DOHH2 (cell line): ENCODE results near the gene RASAL2.

Experiments used
- H3F3A ChIP-seq: fragments of 200-600 bp; sonication (generic), shearing (Covaris generic); 2 replicates; pipeline ENCODE4 v1.6.0; 2016; ENCODE audit warnings: antibody characterized with exemption, mild to moderate bottlenecking; ENCODE audit not compliant: control insufficient read depth, insufficient read depth
- H3K27ac ChIP-seq: fragments of 200-600 bp; sonication (generic); 2 replicates; pipeline ENCODE4 v1.5.1; 2014; ENCODE audit warnings: low read depth, mild to moderate bottlenecking, low read length, moderate library complexity
- H3K27me3 ChIP-seq: fragments of 200-600 bp; sonication (generic); 2 replicates; pipeline ENCODE4 v1.6.1; 2014; ENCODE audit warnings: mild to moderate bottlenecking, low read length, mixed read lengths; ENCODE audit not compliant: control insufficient read depth
- H3K36me3 ChIP-seq: fragments of 200-600 bp; sonication (generic); 2 replicates; pipeline ENCODE4 v1.6.1; 2014; ENCODE audit warnings: mild to moderate bottlenecking, low read length, moderate library complexity, mixed read lengths; ENCODE audit not compliant: control insufficient read depth
- H3K4me1 ChIP-seq: fragments of 200-600 bp; sonication (generic); 2 replicates; pipeline ENCODE4 v1.6.1; 2014; ENCODE audit warnings: mild to moderate bottlenecking, low read length, mixed read lengths; ENCODE audit not compliant: control insufficient read depth
- H3K4me2 ChIP-seq: fragments of 200-600 bp; sonication (generic); 2 replicates; pipeline ENCODE4 v1.6.0; 2014; ENCODE audit warnings: mild to moderate bottlenecking, low read length, moderate library complexity
- H3K4me3 ChIP-seq: fragments of 200-600 bp; sonication (generic); 2 replicates; pipeline ENCODE4 v1.5.1; 2014; ENCODE audit warnings: mild to moderate bottlenecking, low read length, mixed read lengths
- H3K79me2 ChIP-seq: fragments of 200-600 bp; sonication (generic); 2 replicates; pipeline ENCODE4 v1.6.1; 2014; ENCODE audit warnings: mild to moderate bottlenecking, low read length, mixed read lengths; ENCODE audit not compliant: control insufficient read depth
- H3K9me2 ChIP-seq: fragments of 200-600 bp; sonication (generic); replicated peaks from 2 replicates; pipeline ENCODE4 v1.6.1; 2014; ENCODE audit warnings: mild to moderate bottlenecking, low read length, mixed read lengths; ENCODE audit not compliant: control insufficient read depth
- H3K9me3 ChIP-seq: fragments of 200-600 bp; sonication (generic); 2 replicates; pipeline ENCODE4 v1.6.1; 2014; ENCODE audit warnings: antibody characterized with exemption, low read length, mixed read lengths; ENCODE audit not compliant: control insufficient read depth, insufficient read depth
- H4K20me1 ChIP-seq: fragments of 200-600 bp; sonication (generic); 2 replicates; pipeline ENCODE4 v1.6.0; 2014; ENCODE audit warnings: low read depth, mild to moderate bottlenecking, antibody characterized with exemption, low read length, moderate library complexity; ENCODE audit not compliant: control insufficient read depth, insufficient read depth
- EZH2phosphoT487 ChIP-seq: fragments of 200-600 bp; sonication (generic); IDR thresholded peaks from 2 replicates; pipeline ENCODE4 v1.6.1; 2017; ENCODE audit warnings: borderline replicate concordance, mild to moderate bottlenecking, antibody characterized with exemption, low read length, moderate library complexity, mixed read lengths
- TF ChIP-seq, protein P1 (sequence below): fragments of 200-600 bp; sonication (generic); IDR thresholded peaks from one replicate; pipeline ENCODE4 v1.5.1; 2014; ENCODE audit warnings: antibody characterized with exemption, mild to moderate bottlenecking, low read depth, low read length; ENCODE audit not compliant: poor library complexity, severe bottlenecking

The RASAL2 gene

GRCh38 chr1:178093951-178094738, at the start of gene RASAL2:
TSS of gene RASAL2 (plus strand) at chr1:178094104. CDS start at chr1:178094493, 389 bp downstream.
- Histone ChIP-seq H3K9me3 (peaks cover 2% of the 10 kb centered on the region; the same call in 1 of the 2 replicates), H3F3A (no peaks in the 10 kb centered on the region), H3K27ac (no peak within 1 kb of the TSS), H3K4me3 (no peak within 1 kb of the TSS), H3K9me2 (no peaks in the 10 kb centered on the region), H3K4me1 (no peaks in the 10 kb centered on the region), H4K20me1 (no peaks in the 10 kb centered on the region), H3K4me2 (no peak within 1 kb of the TSS), H3K79me2 (no peaks in the 10 kb centered on the region), H3K27me3 (peaks cover 10% of the 10 kb centered on the region; the same call in 1 of the 2 replicates), H3K36me3 (no peaks in the 10 kb centered on the region)
- no peak for TF ChIP-seq EZH2phosphoT487
- TF ChIP-seq, protein P1, sequence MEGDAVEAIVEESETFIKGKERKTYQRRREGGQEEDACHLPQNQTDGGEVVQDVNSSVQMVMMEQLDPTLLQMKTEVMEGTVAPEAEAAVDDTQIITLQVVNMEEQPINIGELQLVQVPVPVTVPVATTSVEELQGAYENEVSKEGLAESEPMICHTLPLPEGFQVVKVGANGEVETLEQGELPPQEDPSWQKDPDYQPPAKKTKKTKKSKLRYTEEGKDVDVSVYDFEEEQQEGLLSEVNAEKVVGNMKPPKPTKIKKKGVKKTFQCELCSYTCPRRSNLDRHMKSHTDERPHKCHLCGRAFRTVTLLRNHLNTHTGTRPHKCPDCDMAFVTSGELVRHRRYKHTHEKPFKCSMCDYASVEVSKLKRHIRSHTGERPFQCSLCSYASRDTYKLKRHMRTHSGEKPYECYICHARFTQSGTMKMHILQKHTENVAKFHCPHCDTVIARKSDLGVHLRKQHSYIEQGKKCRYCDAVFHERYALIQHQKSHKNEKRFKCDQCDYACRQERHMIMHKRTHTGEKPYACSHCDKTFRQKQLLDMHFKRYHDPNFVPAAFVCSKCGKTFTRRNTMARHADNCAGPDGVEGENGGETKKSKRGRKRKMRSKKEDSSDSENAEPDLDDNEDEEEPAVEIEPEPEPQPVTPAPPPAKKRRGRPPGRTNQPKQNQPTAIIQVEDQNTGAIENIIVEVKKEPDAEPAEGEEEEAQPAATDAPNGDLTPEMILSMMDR: no peak

GRCh38 chr1:178046591-178047270, 47.2 kb upstream of the RASAL2 start:
- no peaks in the 10 kb centered on the region for H4K20me1 ChIP-seq
- no peaks in the 10 kb centered on the region for H3K36me3 ChIP-seq

GRCh38 chr1:178047403-178048093, 46.4 kb upstream of the RASAL2 start:
- TF ChIP-seq, protein P1: no peak
- Histone ChIP-seq H3K79me2 (no peaks in the 10 kb centered on the region), H3K4me3 (no peak overlapping the region), H4K20me1 (no peaks in the 10 kb centered on the region), H3F3A (no peaks in the 10 kb centered on the region), H3K9me3 (no peaks in the 10 kb centered on the region), H3K27me3 (no peaks in the 10 kb centered on the region), H3K36me3 (no peaks in the 10 kb centered on the region), H3K4me1 (no peaks in the 10 kb centered on the region), H3K27ac (no peak overlapping the region), H3K9me2 (no peaks in the 10 kb centered on the region), H3K4me2 (no peak overlapping the region)

More at GRCh38 chr1:178046591-178047270, 47.2 kb upstream of the RASAL2 start:
- Histone ChIP-seq H3K27me3 (no peaks in the 10 kb centered on the region), H3K27ac (no peak overlapping the region), H3K4me3 (no peak overlapping the region), H3K4me2 (no peak overlapping the region), H3K9me3 (no peaks in the 10 kb centered on the region), H3K4me1 (no peaks in the 10 kb centered on the region), H3F3A (no peaks in the 10 kb centered on the region), H3K79me2 (no peaks in the 10 kb centered on the region), H3K9me2 (no peaks in the 10 kb centered on the region)
- TF ChIP-seq EZH2phosphoT487: no peak
- TF ChIP-seq, protein P1: no peak
